ENCODE results near the gene TRIAP1.
"Not testable (repeated sequence)": the region's sequence is repeated elsewhere in the genome, so short reads cannot be mapped to it uniquely, and the experiment has no call there.

The TRIAP1 gene

GRCh38 chr12:120468325-120468820, 22.2 kb upstream of the TRIAP1 start:
- peak; percentile 19 for DNase-seq

- no peak for DNase-seq
These were observed 21.3 kb upstream of the TRIAP1 start for GRCh38 chr12:120467439-120467838.

DNA sequence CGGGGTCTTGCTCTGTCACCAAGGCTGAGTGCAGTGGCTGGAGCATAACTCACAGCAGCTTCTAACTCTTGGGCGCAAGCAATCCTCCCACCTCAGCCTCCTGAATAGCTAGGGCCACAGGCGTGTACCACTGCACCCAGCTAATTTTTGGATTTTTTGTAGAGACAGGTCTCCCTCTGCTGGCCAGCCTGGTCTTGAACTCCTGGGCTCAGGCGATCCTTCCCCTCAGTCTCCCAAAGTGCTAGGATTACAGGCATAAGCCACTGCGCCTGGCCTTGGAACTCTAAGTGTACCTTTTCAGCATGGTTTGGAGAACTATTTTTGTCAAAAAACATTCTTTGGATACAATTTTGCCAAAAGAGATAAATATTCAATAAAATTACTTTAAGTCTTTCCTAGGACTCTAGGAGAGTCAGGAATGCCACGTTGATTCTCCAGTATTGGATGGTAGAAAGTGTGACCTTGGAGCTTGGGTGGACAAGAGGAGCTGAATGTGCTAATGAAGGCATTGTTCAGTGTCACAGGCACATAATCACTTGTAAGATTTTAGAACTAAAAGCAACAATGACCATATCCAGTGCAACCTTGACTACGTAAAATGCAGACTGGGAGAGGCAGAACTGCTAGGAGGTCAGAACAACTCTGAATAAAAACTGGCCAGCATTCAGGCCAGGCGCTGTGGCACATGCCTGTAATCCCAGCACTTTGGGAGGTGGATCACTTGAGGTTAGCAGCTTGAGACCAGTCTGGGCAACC, 20.6 kb upstream of the TRIAP1 start:
- peak; percentile 58 for DNase-seq

- no peak for DNase-seq
These were observed 19.6 kb upstream of the TRIAP1 start for GRCh38 chr12:120465756-120466155.

GRCh38 chr12:120463712-120464111, 17.5 kb upstream of the TRIAP1 start:
- DNase-seq, result no peak

- no peak for DNase-seq
These were observed 16.0 kb upstream of the TRIAP1 start for GRCh38 chr12:120462099-120462640.

DNA sequence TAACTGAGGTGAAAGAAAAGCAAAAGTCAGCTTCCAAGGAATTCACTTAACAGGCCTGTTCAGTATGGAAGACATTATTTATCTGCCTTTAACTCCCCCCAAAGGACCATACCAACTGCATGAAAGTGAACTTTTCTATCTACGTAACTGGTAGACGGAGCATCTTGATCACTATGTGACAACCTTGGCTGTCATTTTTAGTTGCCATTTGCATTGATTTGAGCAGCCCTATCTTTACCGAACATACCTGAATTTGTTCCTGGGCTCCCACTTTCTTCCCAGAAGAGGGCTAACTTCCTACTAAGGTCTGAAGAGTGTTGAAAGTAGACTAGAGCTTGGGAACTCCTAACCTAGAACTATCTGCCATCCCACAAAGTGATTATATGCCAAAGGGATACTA, 14.0 kb upstream of the TRIAP1 start:
- no peak for DNase-seq

DNA sequence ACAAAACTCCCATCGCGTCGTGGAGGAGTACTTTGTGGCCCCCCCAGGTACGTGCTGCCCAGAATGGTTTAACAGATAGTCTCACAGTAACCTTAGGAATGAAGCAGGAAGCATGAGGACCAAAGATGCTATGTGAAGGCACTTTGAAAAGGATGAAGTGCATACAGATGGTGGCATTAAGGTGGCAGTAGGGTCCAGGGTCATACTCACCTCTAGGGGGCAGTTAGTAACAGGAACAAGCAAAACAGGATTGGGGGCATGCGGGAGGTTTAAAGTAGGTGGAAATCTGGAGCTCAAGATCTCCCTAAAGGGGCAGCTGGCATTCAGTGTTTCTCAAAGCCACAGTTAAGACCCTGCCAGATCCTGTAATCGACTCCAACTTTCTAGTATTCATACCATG, 10.9 kb upstream of the TRIAP1 start:
- DNase-seq, result no peak

DNA sequence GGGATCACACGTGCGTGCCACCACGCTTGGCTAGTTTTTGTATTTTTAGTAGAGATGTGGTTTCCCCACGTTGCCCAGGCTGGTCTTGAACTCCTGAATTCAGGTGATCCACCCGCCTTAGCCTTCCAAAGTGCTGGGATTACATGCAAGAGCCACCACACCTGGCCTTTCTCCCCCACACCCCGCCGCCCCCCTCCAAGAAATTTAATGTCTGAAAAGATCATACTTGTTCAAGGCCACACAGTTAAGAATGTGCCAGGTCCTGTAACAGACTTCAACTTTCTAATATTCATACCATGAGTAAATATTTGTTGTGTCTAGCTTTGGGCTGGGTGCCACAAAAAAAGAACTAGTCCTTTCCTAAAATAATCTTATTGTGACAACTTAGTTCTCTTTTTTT, 9.1 kb upstream of the TRIAP1 start:
- no peak for DNase-seq

DNA sequence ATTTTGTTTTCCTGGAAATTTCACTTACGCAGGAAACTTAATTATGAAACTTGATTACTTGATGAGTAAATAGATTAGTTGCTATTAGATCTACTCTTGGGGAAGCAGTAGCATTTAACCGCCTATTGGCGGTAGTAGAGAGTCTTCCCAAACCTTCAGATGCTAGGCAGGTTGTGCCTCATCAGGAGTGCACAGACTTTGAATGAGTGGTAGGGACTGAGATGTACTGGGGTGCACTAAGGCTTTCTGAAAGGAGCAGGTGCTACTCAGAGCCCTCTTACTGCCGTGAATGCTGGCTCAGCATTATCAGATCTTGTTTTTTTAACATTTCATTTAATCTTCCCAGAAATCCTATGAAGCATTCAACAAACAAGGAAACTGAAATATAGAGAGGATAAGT, 7.8 kb upstream of the TRIAP1 start:
- peak; percentile 24 for DNase-seq

GRCh38 chr12:120453060-120453750, 7.0 kb upstream of the TRIAP1 start:
- no peak for DNase-seq

- DNase-seq, result not testable (repeated sequence)
These were observed 6.3 kb upstream of the TRIAP1 start for GRCh38 chr12:120452524-120452923.

DNA sequence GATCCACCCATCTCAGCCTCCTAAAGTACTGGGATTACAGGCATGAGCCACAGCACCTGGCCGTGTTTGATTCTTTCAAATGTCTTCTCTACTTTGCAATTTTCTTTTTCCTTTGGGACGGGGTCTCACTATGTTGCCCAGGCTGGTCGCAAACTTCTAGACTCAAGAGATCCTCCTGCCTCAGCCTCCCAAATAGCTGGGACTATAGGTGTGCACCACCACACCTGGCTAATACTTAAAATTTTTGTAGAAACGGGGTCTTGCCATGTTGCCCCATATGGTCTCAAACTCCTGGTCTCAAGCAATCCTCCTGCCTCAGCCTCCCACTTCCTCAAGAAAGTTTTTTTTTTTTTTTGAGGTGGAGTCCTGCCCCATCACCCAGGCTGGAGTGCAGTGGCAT, 1.8 kb upstream of the TRIAP1 start:
- DNase-seq, result no peak

DNA sequence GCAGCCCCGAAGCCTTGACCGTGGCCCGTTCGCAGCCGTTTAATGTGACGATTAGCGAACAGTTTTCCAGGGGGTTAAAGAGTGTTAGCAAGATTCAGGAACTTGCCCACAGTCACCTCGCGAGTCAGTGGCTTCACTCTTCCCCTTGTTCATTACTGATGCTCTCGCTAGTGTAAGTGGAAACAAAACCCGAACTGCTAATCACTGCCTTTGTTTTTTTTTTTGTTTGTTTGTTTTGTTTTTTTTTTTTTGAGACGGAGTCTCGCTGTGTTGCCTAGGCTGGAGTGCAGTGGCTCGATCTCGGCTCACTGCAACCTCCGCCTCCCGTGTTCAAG, 627 bp upstream of the TRIAP1 start:
- not testable (repeated sequence) for DNase-seq

DNA sequence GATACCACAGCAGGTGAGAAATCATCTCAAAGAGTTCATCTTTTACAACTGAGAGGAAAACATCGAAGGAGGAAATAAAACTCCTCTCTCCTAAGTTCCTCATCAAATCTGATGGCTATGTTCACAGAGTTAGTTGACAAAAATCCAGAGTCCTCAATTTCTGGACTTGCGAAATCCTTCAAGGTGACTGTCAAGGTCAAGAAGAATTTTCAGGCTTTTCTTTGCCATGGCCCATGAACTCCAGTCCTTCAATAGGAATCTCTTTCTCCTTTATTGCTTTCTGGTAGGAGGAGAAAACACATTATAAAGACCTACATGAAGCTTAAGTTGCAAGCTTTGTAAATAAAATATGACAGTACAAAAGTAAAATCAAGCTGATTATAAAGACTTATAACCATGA, 1.5 kb downstream of the TRIAP1 start:
- no peak for DNase-seq

- DNase-seq, result peak; percentile 85
These were observed 6.4 kb downstream of the TRIAP1 start for GRCh38 chr12:120439646-120440247.

GRCh38 chr12:120438495-120439198, 7.5 kb downstream of the TRIAP1 start:
- DNase-seq, result no peak

- DNase-seq, result peak; percentile 98
These were observed 8.3 kb downstream of the TRIAP1 start, which contains the start of gene COX6A1 for GRCh38 chr12:120437735-120438494. COX6A1 (plus strand) TSS chr12:120438113; CDS start chr12:120438127, 14 bp downstream.

GRCh38 chr12:120432772-120433525, 13.2 kb downstream of the TRIAP1 start:
- no peak for DNase-seq

DNA sequence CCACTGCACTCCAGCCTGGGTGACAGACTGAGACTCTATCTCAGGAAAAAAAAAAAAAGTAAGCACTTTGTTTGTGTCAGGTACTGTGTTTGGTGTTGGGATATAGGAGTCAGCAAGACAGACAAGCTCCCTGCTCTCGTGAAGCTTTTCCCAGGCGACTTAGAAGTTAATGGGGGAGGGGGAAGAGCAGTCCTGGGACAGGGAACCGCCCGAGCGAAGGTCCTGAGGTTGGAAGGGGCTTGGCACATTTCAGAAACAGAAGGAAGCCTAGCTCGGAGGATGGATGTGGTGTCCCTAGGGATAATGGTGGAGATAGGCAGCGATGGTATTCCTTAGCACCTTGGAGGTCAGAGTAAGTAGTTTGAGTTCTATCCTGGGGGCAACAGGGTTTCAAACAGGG, 16.8 kb downstream of the TRIAP1 start:
- no peak for DNase-seq

GRCh38 chr12:120428597-120429229, 17.5 kb downstream of the TRIAP1 start:
- no peak for DNase-seq
